OCI-LY1 (cell line): ENCODE measurements around the gene GALNT2.

Source experiments
- H2AFZ ChIP-seq: fragments of 200-600 bp; sonication (generic), shearing (Covaris generic); 2 replicates; pipeline ENCODE4 v1.6.0; 2014; ENCODE audit warnings: antibody characterized with exemption, mild to moderate bottlenecking, low read length
- H3F3A ChIP-seq: fragments of 200-600 bp; sonication (generic), shearing (Covaris generic); 2 replicates; pipeline ENCODE4 v1.6.0; 2014; ENCODE audit warnings: mild to moderate bottlenecking, antibody characterized with exemption, low read length, moderate library complexity; ENCODE audit not compliant: insufficient read depth
- H3K27ac ChIP-seq: fragments of 200-600 bp; sonication (generic); 2 replicates; pipeline ENCODE4 v1.5.1; 2014; ENCODE audit warnings: low read length, mixed run types, mild to moderate bottlenecking, low read depth; ENCODE audit not compliant: poor library complexity, severe bottlenecking
- H3K27me3 ChIP-seq: fragments of 200-600 bp; sonication (generic); 2 replicates; pipeline ENCODE4 v1.6.0; 2014; ENCODE audit warnings: antibody characterized with exemption, mild to moderate bottlenecking, low read length, moderate library complexity; ENCODE audit not compliant: insufficient read depth
- H3K36me3 ChIP-seq: fragments of 200-600 bp; sonication (generic); 2 replicates; pipeline ENCODE4 v1.6.1; 2014; ENCODE audit warnings: mild to moderate bottlenecking, antibody characterized with exemption, low read length, moderate library complexity, mixed read lengths; ENCODE audit not compliant: insufficient read depth
- H3K4me1 ChIP-seq: fragments of 200-600 bp; sonication (generic); 2 replicates; pipeline ENCODE4 v1.5.1; 2014; ENCODE audit warnings: mild to moderate bottlenecking, low read length, moderate library complexity; ENCODE audit not compliant: insufficient read depth, severe bottlenecking
- H3K4me2 ChIP-seq: fragments of 200-600 bp; sonication (generic), shearing (Covaris generic); 2 replicates; pipeline ENCODE4 v1.6.1; 2014; ENCODE audit warnings: low read length
- H3K4me3 ChIP-seq: fragments of 200-600 bp; sonication (generic); 2 replicates; pipeline ENCODE4 v1.5.1; 2014; ENCODE audit warnings: low read length, low read depth, mild to moderate bottlenecking, mixed read lengths; ENCODE audit not compliant: poor library complexity, severe bottlenecking
- H3K79me2 ChIP-seq: fragments of 200-600 bp; shearing (Covaris generic); 2 replicates; pipeline ENCODE4 v1.6.1; 2016; ENCODE audit warnings: mixed run types, low read length, mixed read lengths; ENCODE audit not compliant: insufficient read depth
- H3K9ac ChIP-seq: fragments of 200-600 bp; sonication (generic), shearing (Covaris generic); 2 replicates; pipeline ENCODE4 v1.6.1; 2014; ENCODE audit warnings: mild to moderate bottlenecking, low read length, mixed read lengths
- H3K9me2 ChIP-seq: fragments of 200-600 bp; sonication (generic), shearing (Covaris generic); 2 replicates; pipeline ENCODE4 v1.6.1; 2014; ENCODE audit warnings: low read depth, mild to moderate bottlenecking, low read length, mixed read lengths
- H3K9me3 ChIP-seq: fragments of 200-600 bp; shearing (Covaris generic); 2 replicates; pipeline ENCODE4 v1.6.1; 2014; ENCODE audit warnings: low read length, mixed read lengths
- H4K20me1 ChIP-seq: fragments of 200-600 bp; sonication (generic), shearing (Covaris generic); 2 replicates; pipeline ENCODE4 v1.6.0; 2016; ENCODE audit warnings: mild to moderate bottlenecking, low read length; ENCODE audit not compliant: insufficient read depth
- CTCF ChIP-seq: fragments of 200-600 bp; sonication (generic), shearing (Covaris generic); IDR thresholded peaks from 2 replicates; pipeline ENCODE4 v1.5.1; 2017; ENCODE audit warnings: mild to moderate bottlenecking, antibody characterized with exemption, low read length, moderate library complexity, mixed read lengths
- EZH2 ChIP-seq: fragments of 200-600 bp; sonication (generic), shearing (Covaris generic); IDR thresholded peaks from 2 replicates; pipeline ENCODE4 v1.8.0; 2017; ENCODE audit warnings: borderline replicate concordance, mixed run types, mild to moderate bottlenecking, antibody characterized with exemption, low read length, moderate library complexity, mixed read lengths

GALNT2 gene

GRCh38 chr1:230207598-230207997 is 140.6 kb downstream of the GALNT2 start:
- Histone ChIP-seq H3K4me2 (no peak overlapping the region), H3K4me1 (peaks cover 47% of the 10 kb centered on the region), H3K27me3 (no peaks in the 10 kb centered on the region), H3K9me2 (no peaks in the 10 kb centered on the region), H3K79me2 (no peaks in the 10 kb centered on the region), H3K36me3 (peaks cover 31% of the 10 kb centered on the region), H3K4me3 (no peak overlapping the region), H3K9ac (no peak overlapping the region), H3K9me3 (no peaks in the 10 kb centered on the region), H4K20me1 (no peaks in the 10 kb centered on the region), H2AFZ (no peak overlapping the region), H3F3A (no peaks in the 10 kb centered on the region), H3K27ac (no peak overlapping the region)
- no peak for TF ChIP-seq EZH2
- no peak for TF ChIP-seq CTCF

GRCh38 chr1:230208619-230209261 is 141.7 kb downstream of the GALNT2 start:
- H3K79me2 ChIP-seq, result no peaks in the 10 kb centered on the region; the same call in 1 of the 2 replicates
- no peak for TF ChIP-seq EZH2
- no peak for TF ChIP-seq CTCF
- H4K20me1 ChIP-seq, result no peaks in the 10 kb centered on the region

GRCh38 chr1:230210326-230210980 is 143.4 kb downstream of the GALNT2 start:
- H3K27me3 ChIP-seq, result no peaks in the 10 kb centered on the region
- no peak overlapping the region for H2AFZ ChIP-seq
- H3K9me2 ChIP-seq, result no peaks in the 10 kb centered on the region
- no peaks in the 10 kb centered on the region; the same call in 1 of the 2 replicates for H3K79me2 ChIP-seq
- no peak for TF ChIP-seq CTCF
- TF ChIP-seq EZH2, result no peak
- no peak overlapping the region; the same call in 1 of the 2 replicates for H3K9ac ChIP-seq
- H3K9me3 ChIP-seq, result no peaks in the 10 kb centered on the region
- peaks cover 29% of the 10 kb centered on the region for H3K36me3 ChIP-seq
- H4K20me1 ChIP-seq, result no peaks in the 10 kb centered on the region
- no peak overlapping the region for H3K4me3 ChIP-seq
- peak overlapping the region; percentile 72 for H3K27ac ChIP-seq
- peaks cover 58% of the 10 kb centered on the region for H3K4me1 ChIP-seq
- H3F3A ChIP-seq, result no peaks in the 10 kb centered on the region
- H3K4me2 ChIP-seq, result no peak overlapping the region

More at GRCh38 chr1:230208619-230209261, 141.7 kb downstream of the GALNT2 start:
- H3K27ac ChIP-seq, result peak overlapping the region; percentile 72
- no peak overlapping the region for H2AFZ ChIP-seq
- H3F3A ChIP-seq, result no peaks in the 10 kb centered on the region
- no peaks in the 10 kb centered on the region for H3K27me3 ChIP-seq
- peak overlapping the region; percentile 22; the same call in 1 of the 2 replicates for H3K4me2 ChIP-seq
- H3K36me3 ChIP-seq, result peaks cover 32% of the 10 kb centered on the region
- no peaks in the 10 kb centered on the region for H3K9me2 ChIP-seq
- peaks cover 55% of the 10 kb centered on the region for H3K4me1 ChIP-seq
- no peaks in the 10 kb centered on the region for H3K9me3 ChIP-seq
- peak overlapping the region; percentile 33; the same call in 1 of the 2 replicates for H3K9ac ChIP-seq
- H3K4me3 ChIP-seq, result no peak overlapping the region
